Muscle of back (tissue), 13 donors: ENCODE data around the gene GOLGA3. TPM values are rescaled to one million over a fixed set of nuclear protein-coding genes. Genes with fewer than 3 reads are reported as not detected.
"Not testable (repeated sequence)": the region's sequence is repeated elsewhere in the genome, so short reads cannot be mapped to it uniquely, and the experiment has no call there.

Source experiments
- DNase-seq, 3 donors: peaks; one replicate each; pipeline versions ENCODE4 v3.0.0 to v3.0.0-alpha.2; 2013
- long read RNA-seq, 9 donors: transcript quantifications; one replicate each; lab custom pipeline, GENCODE V29; 2026
- polyA plus RNA-seq, 10 donors: library from polyadenylated mRNA; unstranded; fragments of 120-200 nt; gene quantifications; one replicate each; pipeline ENCODE4 v1.2.1, GENCODE V29; 2013; ENCODE audit not compliant: insufficient read length in 10 of 10

Gene GOLGA3, protein sequence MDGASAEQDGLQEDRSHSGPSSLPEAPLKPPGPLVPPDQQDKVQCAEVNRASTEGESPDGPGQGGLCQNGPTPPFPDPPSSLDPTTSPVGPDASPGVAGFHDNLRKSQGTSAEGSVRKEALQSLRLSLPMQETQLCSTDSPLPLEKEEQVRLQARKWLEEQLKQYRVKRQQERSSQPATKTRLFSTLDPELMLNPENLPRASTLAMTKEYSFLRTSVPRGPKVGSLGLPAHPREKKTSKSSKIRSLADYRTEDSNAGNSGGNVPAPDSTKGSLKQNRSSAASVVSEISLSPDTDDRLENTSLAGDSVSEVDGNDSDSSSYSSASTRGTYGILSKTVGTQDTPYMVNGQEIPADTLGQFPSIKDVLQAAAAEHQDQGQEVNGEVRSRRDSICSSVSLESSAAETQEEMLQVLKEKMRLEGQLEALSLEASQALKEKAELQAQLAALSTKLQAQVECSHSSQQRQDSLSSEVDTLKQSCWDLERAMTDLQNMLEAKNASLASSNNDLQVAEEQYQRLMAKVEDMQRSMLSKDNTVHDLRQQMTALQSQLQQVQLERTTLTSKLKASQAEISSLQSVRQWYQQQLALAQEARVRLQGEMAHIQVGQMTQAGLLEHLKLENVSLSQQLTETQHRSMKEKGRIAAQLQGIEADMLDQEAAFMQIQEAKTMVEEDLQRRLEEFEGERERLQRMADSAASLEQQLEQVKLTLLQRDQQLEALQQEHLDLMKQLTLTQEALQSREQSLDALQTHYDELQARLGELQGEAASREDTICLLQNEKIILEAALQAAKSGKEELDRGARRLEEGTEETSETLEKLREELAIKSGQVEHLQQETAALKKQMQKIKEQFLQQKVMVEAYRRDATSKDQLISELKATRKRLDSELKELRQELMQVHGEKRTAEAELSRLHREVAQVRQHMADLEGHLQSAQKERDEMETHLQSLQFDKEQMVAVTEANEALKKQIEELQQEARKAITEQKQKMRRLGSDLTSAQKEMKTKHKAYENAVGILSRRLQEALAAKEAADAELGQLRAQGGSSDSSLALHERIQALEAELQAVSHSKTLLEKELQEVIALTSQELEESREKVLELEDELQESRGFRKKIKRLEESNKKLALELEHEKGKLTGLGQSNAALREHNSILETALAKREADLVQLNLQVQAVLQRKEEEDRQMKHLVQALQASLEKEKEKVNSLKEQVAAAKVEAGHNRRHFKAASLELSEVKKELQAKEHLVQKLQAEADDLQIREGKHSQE (N-terminal part only)
- polyA plus RNA-seq = 10 to 100 TPM; 33.7 to 46.8 (median 43.1) TPM
- long read RNA-seq, donor 1 = 0 reads
- long read RNA-seq, donor 2 = 0 reads
- long read RNA-seq, donor 3 = 0 reads
- long read RNA-seq, donor 4 = 0 reads
- long read RNA-seq, donor 5 = 0 reads
- long read RNA-seq, donor 6, partial matches to known transcripts = 19 of 19 reads
- long read RNA-seq, donor 6, other reads (novel, unspliced or antisense) = 0 of 19 reads
- long read RNA-seq, donor 7, partial matches to known transcripts = 11 of 11 reads
- long read RNA-seq, donor 7, other reads (novel, unspliced or antisense) = 0 of 11 reads
- long read RNA-seq, donor 8 = 0 reads
- long read RNA-seq, donor 9 = 0 reads

DNA sequence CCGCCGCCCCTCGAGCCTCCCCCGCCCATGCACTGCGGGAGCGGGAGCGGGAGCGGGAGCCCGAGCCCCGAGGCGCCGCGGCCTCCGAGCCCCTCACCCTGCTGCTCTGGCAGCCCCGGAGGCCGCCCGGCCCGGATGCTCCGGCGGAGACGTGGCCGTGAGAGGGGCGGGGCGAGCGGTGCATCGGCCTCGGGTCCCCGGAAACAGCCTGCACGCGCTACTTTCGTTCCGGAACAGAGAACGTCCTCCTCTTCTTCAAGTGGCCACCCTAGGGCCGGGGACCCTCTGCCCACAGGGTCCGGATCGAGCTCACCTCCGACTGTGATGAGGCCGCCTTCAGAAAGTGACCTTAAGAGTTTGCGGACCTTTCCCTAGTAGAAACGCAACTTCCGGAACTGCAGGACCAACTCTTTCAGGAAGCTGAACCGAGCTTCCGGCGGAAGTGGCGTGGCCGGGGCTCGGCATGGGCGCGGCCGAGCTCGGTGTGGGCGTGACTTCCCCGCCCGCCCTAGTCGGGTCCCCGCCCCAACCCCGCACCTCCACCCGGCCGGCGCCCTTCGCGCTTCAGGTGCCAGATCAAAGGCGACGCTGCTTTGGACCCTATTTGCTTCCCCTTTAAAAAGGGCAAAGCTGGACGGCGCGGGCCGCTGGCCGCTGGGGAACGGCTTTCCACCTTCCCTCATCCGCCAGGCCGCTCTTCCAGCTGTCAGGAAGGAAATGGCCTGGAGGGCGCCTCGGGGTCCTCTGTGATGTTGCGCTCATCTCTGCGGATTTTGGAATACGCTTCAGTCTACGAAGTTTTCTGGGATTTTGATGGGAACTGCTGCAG lies at the start of gene GOLGA3:
Gene GOLGA3, minus strand, starts transcription at position 164 of the 829 bp plus-strand sequence. CDS start 6,741 bp downstream, outside the sequence.
- DNase-seq = peak; percentile 94 to 97 (median 97)

DNA sequence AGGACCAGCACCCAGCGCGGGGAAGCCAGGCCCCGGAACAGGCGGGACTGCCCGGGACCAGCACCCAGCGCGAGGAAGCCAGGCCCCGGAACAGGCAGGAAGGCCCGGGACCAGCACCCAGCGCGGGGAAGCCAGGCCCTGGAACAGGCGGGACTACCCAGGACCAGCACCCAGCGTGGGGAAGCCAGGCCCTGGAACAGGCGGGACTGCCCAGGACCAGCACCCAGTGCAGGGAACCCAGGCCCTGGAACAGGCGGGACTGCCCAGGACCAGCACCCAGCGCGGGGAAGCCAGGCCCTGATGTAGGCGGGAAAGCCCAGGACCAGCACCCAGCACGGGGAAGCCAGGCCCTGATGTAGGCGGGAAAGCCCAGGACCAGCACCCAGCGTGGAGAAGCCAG lies 46.0 kb upstream of the GOLGA3 start:
- not testable (repeated sequence) for DNase-seq

DNA sequence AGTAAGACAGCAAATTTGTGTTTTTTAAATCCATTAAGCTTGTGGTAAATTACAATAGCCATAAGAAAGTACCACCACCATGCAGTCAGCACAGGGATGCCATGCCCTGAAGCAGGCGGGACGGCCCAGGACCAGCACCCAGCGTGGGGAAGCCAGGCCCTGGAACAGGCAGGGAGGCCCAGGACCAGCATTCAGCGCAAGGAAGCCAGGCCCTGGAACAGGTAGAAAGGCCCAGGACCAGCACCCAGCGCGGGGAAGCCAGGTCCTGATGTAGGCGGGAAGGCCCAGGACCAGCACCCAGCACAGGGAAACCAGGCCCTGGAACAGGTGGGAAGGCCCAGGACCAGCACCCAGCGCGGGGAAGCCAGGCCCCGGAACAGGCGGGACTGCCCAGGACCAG lies 45.5 kb upstream of the GOLGA3 start:
- no peak for DNase-seq

DNA sequence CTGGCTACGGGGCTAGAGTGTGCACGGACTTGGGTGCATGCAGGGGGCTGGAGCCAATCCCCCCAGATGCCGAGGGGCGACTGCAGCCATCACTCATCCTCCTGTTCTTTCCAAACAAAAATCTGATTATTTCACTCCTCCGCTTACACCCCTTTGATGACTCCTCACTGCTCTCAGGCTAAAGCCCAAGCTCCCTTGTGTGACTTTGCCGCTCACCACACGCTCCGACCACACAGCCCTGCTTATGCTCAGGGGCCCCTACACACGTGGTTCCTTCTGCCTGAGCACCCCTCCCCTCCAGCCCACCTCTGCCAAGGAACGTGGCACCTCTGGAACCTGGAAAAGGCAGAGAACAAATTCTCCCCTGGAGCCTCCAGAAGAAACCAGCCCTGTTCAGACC lies 45.1 kb upstream of the GOLGA3 start:
- no peak for DNase-seq

DNA sequence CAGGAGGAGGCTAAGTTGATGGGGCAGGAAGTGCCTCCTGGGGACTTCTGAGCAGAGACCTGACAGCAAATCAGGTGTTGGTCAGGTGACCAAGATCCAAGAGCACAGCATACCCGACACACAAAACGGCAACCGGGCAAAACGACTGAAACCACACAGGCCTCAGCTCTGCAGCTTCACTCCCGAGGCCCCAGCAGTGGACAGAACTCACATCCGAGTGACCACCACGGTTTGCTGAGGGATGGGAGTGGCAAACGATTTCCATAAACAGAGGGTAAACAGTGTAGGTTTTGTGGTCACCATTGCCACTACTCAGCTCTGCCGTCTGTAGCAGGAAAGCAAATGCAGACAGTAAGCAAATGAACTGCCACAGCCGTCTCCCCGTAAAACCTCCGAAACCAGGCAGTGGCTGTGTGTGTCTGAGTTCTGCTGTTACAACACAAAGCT lies 44.3 kb upstream of the GOLGA3 start:
- no peak for DNase-seq

DNA sequence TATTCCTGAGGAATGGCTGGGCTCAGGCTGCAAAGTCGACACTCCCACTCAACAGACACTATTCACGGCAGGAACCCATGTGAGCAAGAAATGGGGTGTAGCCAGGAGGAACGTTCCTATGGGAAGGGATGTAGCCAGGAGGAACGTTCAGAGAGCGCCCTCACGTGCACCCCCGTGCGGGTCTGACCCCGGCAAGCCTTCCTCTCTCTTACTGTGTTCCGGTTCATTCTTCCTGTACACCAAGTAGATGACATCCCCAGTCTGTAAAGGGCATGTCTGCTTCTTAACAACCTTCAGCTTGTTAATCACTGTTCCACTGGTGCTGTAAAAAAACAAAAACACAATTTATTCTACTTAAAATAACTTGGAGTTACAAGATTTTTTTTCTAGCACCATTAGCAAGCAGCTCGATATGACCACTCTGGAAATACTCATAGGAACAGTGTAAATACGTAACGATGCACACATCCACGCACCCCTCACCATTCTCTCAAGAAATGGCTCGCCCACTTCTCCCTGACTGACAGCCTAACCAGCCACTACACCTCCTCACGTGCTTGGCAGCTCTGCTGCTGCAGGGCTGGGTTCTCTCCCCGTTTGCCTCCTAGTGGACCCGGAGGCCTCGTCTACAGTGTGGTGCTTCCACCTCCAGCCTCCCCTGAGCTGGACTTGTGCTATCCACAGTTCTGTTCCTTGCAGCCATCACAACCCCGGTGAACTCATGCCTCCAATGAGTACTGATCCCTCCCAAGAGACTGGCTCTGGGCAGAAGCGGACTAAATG lies 43.6 kb upstream of the GOLGA3 start:
- DNase-seq = no peak

DNA sequence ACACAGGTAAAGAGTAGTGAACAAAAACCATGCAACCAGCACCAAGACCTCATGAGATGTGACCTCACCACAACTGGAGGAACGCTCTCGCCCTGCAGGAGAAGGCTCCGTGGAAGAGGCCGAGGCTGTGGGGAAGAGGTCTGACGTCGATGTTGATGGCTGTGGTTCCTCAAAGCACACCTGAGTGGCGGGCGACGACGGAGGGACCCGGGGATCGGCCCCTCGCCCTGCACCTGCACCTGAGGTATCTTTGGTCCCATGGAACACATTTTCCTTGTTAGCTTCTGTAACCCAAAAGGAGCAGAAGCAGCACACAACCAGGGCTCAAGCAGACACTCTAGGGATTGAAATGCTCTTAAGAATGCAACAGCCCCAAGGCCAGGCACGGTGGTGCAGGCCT lies 40.9 kb upstream of the GOLGA3 start:
- no peak for DNase-seq

DNA sequence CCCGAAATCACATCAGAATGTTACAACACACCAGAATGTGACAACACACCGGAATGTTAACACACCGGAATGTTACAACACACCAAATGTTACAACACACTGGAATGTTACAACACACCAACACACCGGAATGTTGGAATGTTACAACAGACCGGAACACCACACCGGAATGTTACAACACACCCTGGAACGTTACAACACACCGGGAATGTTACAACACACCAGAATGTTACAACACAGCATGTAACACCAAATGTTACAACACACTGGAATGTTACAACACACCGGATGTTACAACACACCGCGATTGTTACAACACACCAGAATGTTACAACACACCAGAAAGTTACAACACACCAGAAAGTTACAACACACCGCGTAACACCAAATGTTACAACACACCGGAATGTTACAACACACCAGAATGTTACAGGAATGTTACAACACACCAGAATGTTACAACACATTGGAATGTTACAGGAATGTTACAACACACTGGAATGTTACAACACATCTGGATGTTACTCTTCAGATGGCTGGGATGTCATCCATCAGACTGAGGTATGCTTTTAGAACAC lies 37.7 kb upstream of the GOLGA3 start:
- no peak for DNase-seq

DNA sequence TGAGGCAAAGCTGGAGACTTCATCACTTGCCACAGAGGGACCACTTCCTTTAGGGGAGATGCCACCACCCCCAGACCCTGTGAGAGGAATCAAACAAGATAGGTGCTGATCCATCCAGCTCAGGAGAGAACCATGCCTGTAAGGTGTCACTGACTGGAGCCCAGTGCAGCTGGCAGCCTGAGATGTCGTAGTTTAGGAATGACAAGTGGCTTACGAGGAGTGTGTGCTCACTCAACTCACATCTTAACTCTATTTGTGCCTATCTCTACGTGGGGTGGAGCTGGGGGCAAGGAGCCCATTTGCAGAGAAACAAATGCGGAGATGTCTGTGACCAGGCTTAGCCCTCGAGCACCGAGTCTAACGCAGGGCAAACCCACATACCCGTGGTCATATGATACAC lies 32.9 kb upstream of the GOLGA3 start:
- no peak for DNase-seq

DNA sequence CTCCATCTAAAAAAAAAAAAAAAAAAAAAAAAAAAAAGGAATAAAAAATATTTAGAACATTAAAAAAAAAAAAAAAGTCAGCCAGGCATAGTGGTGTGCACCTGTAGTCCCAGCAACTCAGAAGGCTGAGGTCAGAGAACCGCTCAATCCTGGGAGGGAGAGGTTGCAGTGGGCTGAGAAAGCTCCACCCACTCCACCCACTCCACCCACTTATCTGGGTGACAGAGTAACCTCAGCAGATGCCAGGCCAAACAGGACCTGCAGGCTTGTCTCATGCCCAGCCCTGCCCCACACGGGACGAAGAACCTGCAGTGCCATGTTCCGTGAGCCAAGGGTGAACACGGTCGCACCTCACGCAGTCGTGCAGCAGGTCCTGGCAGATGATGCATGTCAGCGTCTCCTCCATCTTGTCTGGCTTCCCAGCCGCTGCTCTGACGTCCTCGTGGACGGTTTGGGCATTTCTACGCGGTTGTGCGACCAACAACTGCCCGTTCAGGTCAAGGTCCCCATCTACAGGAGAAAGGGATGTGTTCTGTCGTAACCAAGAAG lies 30.1 kb upstream of the GOLGA3 start:
- DNase-seq = no peak

DNA sequence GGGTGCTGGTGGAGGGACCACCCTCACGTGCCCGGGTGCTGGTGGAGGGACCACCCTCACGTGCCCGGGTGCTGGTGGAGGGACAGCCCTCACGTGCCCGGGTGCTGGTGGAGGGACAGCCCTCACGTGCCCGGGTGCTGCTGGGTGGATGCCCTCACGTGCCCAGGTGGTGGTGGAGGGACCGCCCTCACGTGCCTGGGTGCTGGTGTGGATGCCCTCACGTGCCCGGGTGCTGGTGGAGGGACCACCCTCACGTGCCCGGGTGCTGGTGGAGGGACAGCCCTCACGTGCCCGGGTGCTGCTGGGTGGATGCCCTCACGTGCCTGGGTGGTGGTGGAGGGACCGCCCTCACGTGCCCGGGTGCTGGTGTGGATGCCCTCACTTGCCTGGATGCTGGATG lies 28.4 kb upstream of the GOLGA3 start:
- not testable (repeated sequence) for DNase-seq

DNA sequence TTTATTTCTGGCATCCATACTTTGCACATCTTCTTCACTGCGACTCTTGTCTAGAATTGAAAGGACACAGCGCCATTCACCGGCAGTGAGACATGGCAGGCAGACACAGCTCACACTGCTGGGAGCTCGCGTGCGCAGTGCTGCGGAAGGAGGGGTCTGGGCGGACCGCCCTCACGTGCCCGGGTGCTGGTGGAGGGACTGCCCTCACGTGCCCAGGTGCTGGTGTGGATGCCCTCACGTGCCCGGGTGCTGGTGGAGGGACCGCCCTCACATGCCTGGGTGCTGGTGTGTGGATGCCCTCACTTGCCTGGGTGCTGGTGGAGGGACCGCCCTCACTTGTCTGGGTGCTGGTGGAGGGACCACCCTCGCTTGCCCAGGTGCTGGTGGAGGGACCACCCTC lies 27.9 kb upstream of the GOLGA3 start:
- no peak for DNase-seq

DNA sequence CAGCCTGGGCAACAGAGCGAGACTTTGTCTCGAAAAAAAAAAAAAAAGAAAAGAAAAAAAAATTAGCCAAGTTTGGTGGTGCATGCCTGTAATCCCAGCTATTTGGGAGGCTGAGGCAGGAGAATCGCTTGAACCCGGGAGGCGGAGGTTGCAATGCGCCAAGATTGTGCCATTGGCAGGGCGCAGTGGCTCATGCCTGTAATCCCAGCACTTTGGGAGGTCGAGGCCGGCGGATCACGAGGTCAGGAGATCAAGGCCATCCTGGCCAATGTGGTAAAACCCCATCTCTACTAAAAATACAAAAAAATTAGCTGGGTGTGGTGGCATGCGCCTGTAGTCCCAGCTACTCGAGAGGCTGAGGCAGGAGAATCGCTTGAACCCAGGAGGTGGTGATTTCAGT lies 26.5 kb upstream of the GOLGA3 start:
- DNase-seq = not testable (repeated sequence)

DNA sequence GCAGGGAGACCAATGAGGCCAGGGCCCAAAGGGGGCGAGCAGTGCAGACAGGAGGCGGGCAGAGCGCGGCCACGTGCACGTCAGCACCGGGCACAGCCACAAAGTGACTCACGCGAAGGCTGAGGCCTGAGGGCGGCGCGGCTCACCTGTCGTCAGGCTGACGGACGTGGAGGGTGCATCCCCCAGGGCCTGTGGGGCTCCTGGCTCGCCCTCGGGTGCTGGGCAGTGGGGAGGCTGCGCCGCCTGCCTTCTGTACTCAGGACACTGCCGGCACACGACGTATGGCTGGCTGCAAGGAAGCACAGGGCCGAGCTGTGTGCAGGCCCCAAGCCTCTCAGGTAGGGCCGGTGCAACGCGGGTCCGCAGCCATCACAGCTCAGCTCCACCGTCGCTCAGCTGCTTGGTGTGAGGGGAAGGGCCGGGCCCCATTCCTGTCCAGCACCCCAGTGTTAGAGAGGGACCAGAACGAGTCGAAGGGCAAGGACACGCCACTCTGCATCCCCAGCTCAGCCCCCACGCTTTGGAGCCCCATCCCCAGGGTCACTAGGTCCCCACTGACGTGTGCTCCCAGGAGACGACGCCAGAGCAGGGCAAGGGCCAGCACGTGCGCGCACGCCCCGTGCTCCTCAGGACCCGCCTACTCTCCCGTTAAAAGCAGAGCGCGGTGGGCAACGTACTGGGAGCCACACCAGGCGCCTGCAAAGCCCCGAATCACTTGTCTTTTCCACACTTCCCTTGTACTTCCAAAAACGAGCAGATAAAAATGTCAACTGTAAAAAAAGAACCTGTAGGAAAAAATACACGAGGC lies 24.8 kb upstream of the GOLGA3 start:
- no peak for DNase-seq

DNA sequence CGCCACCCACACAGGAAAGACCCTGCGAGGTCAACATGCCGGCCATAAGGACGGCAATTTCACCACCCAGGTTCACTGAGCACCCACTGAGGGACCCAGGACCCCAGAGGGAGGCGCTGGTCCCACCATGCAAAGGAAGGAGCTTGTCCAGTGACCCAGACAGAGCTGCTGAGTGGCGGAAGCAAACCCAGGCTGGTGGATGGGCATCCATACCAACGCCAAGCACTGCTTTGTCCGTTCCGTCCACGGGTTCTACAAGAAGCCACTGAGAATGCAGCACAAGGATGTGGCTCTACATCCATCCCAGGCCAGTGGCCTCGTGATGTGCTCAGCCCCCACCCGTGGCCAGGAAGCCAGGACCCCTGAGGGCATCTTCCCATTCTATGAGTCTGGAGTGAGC lies 23.8 kb upstream of the GOLGA3 start:
- DNase-seq = no peak

DNA sequence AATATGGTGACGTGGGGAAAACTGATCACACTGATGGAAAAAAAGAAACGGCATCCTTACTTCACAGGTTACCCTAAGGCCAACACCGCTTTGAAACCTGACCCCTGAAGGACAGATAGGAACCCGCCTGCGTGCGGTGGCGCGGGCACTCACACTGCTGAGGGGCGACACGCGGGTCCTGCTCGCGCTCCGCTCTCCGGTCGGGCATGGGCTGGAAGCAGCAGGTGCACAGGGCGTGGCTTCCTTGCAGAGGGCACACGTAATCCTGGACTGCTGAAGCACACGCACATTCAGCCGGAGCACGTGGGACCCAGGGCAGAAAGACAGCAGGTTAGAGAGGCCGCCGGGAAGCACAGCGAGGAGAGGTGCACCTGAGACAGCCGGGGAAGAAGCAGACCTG lies 22.8 kb upstream of the GOLGA3 start:
- DNase-seq = no peak

DNA sequence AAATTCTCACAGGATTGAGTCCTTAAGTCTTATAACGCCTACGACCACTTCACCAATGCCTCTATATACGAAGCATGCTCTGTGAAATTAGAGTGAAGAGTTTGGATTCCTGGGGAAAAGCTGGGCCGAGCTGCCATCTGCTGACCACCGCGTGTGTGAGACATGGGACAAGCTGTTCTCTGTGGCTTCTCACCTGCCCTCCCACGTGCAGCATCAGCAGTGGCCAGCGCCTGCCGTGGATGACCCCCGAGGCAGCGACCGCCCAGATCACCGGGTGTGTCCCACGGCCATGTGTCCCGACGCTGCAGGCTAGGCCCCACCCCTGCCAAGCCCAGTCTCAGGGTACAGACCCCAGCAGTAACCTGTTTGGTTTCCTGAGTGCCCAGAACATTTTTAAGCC lies 21.6 kb upstream of the GOLGA3 start:
- DNase-seq = no peak

DNA sequence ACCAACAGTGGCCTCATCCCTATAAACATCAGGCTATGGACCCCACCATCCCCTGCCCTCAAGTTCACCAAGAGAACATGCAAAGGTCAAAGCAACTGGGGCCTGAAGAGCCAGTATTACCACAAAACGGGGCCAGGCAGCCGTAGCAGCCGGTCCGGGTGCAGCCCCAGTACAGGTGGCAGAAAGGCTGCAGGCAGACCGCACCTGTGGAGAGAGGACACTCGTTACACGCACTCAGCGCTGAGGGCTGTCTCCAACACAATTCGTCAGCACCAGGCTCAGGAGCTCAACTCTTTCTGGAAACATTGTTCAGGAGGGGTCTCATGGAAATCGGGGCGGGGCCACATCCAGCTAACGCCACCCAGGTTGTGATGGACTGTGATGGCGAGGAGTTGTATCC lies 19.9 kb upstream of the GOLGA3 start:
- DNase-seq = no peak
